HS-27A (cell line): ENCODE results near the gene TMEM37.

Experiments
- DNase-seq: peaks from one replicate; pipeline ENCODE4 v3.0.0-alpha.2; 2012; ENCODE audit warnings: low read depth, missing footprints

The TMEM37 gene

DNA sequence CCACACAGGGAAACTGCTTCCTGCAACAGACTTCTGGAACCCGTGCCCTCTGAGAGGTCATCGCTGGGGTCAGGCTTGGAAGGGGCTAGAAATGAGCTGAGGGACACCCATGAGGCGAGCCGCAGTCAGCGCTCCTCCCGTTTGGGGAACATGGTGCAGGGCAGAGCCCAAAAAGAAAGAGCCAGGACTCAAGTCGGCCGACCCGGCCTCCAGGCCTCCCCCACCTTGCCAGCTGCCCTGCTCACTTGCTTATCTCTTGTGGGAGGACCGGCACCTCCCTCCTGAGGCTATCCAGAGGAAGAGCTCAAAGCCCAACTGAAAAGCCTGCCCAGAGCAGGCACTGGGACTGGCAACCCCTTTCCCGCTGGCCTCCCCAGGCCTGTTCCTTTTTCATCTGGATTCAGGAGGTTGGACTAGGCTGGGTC, 49.1 kb downstream of the TMEM37 start:
- DNase-seq = no peak

DNA sequence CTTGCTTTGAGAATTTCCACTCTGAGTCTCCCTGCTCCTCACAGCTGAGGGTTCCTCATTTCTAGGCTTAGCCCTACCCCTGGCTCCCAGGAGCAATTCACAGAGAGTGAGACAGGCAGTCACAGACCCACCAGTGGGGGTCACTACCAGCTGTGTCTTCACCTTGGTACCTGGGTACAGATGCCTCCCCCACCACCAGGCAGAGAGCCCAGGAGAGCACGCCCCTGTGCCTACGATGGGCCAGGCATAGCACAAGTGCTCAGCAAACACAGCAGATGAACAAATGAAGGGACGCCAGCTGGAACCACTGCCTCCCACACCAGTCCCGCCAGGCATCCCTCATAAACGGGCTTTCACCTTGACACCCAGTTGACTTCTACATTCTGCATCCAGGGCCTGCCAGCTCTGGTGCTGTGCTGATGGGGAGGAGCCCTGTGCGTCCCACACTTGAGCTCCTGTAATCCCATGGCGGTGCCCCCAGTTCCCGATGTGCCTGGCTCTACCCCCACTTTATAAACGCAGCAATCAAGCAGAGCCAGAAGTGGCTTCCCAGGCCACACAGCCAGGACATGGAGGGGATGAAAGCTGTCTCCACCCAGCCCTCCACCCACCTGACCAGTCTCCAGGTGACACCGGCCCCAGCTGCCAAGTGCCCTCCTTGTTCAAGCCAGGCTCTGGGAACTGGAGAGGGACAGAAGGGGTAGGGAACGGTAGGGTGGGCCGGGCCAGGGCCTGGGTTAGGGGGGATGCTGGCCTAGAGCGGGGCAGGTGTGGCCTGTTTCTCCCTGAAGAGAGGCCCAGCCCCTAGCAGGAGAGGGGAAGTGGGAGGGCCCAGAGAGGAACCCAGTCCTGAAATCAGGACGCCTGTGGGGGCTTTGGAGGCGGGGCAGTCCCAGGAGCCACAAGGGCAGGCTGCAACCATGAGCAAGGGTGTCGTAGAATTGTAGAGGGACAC, 50.1 kb downstream of the TMEM37 start:
- no peak for DNase-seq

DNA sequence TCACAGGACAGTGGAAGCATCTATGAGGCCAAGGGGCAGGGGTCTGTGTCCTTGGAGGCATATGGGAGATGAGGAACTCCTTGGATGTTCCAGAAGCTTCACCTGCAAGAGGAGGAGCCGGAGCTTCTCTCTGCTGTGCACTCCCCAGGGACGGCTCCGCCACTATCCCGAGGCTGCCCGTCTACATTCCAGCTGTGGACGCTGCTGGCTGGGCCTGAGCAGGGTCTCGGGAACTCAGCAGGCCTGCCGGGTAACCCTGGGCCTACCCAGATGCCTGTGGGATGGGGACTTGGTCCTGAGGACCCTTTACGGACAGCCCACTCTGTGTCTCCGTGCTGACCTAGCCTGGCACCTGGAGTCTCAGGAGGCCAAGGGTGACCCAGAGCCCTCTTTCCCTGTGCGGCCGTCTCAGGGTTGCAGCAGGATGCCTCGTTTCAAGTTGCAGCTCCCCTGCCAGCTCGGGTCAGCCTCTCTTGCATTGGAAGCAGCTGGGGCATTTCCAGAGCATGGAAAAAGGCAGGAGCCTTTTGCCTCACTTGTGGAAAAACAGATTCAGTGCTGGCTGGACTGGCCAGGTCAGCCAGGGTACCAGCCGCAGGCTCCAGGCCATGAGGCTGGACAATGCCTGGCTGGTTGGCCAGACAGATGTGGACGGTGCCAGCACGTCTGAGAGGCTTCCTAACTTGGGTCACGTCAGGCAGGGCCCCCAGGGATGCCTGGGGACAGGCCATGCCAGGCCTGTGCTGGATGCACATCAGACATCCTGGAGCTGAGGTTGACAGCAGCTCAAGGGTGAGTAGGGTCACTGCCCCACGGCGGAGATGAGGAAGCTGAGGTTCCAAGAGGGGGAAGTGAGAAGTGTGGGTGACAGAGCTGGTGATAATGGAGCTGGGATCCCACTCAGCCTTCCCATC, 51.1 kb downstream of the TMEM37 start:
- no peak for DNase-seq

DNA sequence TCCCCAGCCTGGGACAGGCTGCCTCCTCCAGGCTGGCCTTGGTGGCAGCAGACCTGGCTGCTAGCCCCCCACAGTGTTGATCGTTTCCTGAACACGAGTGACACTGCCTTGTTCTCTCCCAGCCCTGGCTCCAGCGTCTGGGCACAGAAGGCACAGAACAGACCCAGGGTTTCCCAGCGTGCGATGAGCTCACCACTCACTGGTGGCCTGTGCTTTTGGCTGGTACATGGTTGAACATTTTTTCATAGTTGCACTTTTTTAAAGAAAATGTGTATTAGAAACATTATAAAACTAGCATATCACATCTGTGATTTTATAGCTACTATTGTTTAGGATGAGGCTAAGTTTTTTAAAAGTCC, 51.7 kb downstream of the TMEM37 start:
- DNase-seq = no peak

DNA sequence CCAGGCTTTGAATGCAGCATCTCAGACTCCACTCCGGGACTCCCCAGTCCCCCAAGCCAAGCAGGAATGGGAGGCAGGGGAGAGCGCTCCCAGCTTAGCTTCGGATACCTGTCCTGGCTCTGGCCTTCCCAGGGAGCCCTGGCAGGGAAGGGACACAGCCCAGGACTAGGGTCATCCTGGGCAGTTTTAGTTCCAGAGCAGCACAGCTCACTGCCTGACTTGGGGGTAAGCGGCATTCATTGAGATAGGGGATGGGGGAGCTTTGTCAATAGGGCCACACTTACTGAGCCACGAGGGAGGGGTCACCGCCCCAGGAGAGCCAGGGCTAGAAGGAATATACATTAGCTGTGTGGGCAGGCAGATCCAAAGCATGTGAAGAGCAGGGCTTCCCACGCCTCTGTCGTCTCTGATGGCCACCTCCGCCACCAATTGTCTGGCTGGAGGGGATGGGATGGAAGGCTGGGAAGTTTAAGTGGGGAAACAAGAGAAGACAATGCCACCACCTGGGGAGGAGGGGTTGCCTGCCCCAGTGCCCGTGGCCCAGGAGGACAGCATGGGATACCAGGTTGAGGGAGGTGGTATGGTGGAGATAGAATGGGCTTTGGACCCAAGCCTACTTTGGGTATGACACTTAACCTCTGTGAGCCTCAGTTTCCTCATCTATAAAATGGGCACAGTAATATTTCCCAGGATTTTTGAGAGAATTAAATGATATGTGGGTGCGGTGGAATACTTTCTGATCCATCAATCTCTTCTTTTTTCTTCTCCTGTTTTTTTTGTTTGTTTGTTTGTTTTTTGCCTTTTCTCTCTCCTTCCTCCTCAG, 52.5 kb downstream of the TMEM37 start:
- no peak for DNase-seq

DNA sequence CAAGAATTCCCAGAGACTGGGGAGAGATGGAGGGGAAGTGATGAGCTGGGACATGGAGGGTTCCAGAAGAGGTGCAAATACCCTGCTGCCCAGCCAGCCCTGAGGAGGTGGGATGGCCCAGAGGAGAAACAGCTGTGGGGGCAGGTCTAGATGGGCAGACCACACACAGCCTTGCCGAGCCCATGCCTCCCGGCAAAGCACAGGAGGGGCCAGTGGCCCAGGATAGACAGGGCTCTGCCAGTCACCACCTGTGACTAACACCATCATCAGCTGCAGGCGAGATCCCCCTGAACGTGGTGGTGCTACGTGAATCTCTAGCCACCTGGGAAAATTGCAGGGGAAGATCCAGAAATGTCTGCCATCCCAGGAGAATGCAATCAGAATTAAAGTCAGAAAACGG, 53.2 kb downstream of the TMEM37 start:
- DNase-seq = no peak

DNA sequence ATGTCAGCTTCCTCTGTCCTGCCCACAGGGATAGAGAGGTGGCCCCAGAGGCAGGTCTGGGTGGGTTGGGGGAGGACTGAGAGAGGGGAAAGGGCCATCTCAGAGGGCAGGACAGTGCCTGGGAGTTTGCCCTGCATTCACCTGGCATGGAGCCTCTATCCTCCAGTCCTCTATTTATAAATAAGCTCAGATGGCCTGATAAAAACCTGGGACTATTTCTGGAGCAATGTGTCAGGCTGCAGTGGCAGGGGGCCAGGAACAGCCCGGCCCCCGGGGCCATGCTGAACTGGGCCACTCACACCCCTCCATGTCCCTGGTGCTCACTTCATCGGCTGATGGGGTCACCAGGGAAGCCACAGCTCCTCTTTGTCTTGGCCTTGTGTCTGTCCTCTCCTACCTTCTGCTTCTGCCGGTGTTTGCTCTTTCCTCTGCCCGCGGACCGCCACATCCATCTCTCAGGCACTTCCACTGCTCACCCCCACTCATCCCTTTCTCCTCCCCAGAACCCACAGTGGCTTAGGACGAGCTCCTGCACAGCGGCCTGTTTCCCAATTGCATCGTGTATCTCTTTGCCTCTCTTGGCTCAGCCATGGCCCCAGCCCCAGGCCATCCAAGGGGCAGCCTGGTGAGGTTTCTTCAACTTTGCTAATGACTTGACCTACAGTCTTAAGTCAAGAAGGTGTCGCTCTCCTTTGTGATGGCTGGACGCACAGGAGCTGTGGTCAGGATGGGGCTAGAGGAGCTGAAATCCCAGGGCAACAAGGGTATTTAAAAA, 53.9 kb downstream of the TMEM37 start:
- DNase-seq = no peak

DNA sequence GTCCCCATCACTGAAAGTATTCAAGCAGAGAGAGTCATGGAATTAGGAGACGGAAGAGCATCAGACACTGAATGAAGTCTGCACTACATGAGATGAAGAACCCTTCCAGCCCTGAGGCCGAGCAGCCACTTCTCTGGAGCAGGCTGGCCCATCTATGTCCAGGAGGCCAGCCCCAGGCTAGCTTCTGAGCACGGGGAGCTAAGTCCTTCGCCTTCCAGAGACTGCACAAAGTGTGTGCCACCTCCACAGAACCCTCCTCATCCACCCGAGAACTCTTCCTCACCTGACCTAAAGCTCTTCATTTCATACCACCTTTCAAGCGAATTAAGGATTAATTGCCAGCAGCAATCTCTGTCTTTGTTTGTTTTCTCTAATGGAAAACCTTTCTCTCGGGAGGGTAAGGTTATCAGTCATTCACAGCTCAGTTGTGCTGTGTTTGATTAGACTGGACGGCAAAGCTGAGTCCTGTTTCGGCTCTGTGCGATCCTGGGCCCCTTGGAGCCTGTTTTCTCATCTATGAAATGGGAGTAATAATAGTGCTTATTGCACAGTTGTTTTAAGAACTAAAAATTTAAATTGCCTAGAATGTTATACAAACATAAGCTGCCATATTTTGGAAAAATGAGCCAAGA, 54.7 kb downstream of the TMEM37 start:
- DNase-seq = no peak

DNA sequence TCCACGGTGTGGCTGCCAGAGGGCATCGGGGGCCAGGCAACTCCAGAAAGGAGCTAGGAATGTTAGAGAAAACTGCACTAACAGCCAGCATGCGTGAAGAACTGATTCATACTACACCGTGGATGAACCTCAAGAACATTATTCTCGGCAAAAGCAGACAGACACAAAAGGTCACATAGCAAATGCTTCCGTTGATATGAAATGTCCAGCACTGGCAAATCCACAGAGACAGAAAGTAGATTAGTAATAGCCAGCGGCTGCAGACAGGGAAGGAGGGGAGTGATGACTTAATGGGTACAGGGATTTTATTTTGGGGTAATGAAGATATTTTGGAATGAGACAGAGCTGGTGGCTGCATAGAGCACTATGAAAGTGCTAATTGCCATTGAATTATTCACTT, 55.2 kb downstream of the TMEM37 start:
- DNase-seq = peak; percentile 41

DNA sequence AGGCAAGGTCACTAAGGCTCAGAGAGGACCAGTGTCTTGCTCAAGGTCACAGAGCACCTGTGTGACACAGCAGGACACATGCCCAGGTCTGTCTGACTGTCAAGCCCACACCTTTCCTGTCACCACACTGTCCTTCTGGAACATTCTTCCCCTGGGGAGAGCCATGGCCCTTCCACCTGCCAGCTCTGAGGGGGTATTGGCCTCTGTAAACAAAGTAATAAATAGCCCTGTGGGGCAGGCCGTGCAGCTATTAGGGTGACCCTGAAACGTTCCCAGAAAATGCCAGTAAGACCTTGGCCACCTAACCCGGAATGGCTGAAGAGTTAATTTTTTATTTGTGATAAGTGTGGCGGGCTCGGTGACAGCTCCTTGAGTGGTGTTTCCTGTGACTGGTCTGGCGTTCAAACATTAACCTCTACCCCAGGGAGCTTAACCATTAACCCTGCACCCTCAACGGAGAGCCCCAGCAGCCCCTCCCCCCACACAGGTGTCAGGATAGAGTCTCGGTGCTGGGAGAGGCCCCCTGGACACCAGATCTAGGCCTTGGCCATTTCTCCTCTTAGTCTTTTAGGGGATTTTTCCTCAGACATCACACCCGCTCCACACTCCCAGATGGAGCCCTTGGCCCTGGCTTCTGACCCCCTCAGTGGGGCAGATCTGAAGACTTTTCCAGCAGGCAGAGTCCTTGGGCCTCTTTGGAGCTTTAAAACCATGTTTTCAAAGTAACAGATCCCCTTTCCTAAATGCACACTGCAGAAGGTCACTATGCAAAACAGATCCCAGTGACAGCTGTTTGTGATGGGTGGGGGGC, 56.0 kb downstream of the TMEM37 start:
- no peak for DNase-seq
